GM18909 (cell line): ENCODE measurements around the gene MACROD2.

Source experiments
- ATAC-seq: cut with Tn5 transposase; IDR thresholded peaks from one replicate; pipeline ENCODE4 v1.9.1; 2021; ENCODE audit warnings: mild to moderate bottlenecking; ENCODE audit not compliant: unreplicated experiment, poor library complexity

Gene MACROD2

GRCh38 chr20:14720251-14720650, 724.9 kb downstream of the MACROD2 start:
- no peak for ATAC-seq

DNA sequence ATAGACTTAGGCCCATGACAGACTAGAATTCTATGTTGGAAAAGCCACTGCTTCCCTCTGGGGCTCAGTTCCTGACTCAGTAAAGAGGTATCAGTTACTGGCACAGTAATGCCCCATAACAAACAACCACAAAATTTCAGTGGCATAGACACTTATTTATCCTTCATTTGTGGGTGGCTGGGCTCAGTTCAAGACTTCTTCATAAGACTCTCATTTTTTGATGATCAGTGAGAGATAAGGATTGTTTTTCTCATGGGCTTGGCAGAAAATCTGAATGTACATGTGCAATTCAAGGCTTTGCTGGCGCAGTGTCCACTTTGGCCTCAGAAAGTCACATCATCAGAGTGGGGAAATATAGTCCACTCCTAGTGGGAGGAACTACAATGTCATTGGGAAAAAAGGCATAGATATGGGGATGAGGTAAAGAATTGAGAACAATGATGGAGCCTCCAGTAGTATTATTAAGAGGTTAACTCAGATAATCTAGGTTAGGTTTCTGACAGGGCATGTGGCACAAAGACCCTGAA, 726.7 kb downstream of the MACROD2 start:
- ATAC-seq: no peak

GRCh38 chr20:14723614-14724013, 728.3 kb downstream of the MACROD2 start:
- no peak for ATAC-seq

- no peak for ATAC-seq
Observed at GRCh38 chr20:14724036-14724435, 728.7 kb downstream of the MACROD2 start.

GRCh38 chr20:14724468-14724867, 729.2 kb downstream of the MACROD2 start:
- ATAC-seq: no peak

DNA sequence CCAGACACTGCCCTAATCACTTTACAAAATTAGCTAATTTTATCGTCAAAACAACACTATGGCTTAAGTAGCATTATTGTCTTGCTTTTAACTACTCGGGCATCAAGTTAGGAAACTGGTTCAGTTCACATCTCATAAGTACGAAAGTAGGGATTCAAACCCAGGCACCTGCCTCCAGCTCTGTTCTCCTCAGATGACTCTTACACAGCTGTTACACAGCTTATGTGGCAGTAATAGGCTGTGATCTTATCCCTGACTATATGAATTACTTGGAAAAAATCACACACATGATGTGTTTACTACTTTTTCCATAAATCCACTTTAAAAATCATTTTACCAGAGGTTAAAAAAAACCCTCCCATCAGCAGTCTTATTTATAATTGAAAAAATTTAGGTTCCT, 731.3 kb downstream of the MACROD2 start:
- ATAC-seq: no peak

DNA sequence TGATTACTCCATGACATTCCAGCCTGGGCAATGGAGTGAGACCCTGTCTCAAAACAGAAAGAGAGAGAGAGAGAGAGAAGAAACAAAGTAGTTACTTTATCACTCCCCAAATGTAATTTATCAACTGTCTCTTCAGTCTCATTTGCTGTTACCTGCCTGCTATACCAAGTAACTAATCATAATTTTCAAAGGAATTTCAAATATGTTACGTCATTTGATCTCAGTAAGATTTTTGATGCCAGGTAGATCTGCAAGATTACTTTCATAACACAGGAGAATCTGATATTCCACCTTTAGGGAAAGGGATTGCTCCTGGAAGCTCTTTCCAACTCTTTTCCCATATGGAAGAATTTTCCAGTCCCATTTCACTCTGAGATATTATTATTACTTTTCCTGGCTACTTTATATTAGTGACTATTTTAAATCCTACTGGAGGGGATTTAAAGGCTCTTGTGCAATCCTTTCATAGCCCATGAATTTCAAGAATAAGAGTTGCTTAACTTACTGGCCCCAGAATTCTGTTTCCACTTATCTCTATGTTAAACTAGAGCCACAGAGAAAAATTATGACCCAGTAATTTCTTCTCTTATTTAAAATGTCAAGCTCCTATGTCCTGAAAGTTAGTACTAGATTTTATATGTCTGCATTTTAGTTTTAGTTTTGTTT, 732.3 kb downstream of the MACROD2 start:
- ATAC-seq: no peak

GRCh38 chr20:14729390-14729789, 734.1 kb downstream of the MACROD2 start:
- ATAC-seq: no peak

- ATAC-seq: no peak
Observed at GRCh38 chr20:14732343-14732742, 737.0 kb downstream of the MACROD2 start.

DNA sequence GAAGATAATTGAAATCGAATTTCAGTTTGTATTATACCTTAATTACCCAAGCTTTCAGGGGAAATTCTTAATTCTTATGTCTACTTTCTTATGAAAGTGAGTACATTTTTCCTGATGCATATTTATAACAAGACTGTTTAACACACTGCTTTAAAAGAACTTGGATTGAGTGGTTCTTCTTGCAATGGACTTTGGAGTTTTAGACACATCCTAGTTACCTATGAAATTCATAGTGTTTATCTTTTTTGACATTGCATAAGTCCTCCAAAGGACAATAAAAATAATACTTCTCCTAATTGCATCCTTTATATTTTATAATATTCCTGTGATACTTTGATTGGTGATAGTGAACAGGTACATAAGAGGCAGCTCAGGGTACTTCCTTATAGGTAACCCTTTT, 737.7 kb downstream of the MACROD2 start:
- no peak for ATAC-seq

GRCh38 chr20:14740380-14740779, 745.1 kb downstream of the MACROD2 start:
- no peak for ATAC-seq

DNA sequence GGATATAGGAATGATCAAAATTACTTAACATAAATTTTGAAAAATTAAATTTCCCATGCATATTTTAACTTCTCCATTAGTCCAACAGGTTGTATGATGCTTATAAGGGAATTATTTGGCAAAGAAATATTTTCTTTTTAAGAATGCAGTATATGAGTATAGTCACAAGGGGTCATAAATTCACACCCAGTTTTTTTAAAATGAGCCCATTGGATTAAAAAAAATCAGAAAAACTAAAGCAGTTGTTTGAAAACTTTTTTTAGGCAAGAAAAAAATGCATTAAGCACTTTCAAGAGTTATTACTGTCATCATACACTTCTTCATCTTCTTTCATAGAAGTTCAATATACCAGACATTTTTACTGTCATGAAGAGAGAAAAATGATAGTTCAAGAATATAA, 746.3 kb downstream of the MACROD2 start:
- ATAC-seq: no peak

GRCh38 chr20:14744723-14745122, 749.4 kb downstream of the MACROD2 start:
- peak; percentile 64 for ATAC-seq

- no peak for ATAC-seq
Observed at GRCh38 chr20:14745830-14746229, 750.5 kb downstream of the MACROD2 start.

DNA sequence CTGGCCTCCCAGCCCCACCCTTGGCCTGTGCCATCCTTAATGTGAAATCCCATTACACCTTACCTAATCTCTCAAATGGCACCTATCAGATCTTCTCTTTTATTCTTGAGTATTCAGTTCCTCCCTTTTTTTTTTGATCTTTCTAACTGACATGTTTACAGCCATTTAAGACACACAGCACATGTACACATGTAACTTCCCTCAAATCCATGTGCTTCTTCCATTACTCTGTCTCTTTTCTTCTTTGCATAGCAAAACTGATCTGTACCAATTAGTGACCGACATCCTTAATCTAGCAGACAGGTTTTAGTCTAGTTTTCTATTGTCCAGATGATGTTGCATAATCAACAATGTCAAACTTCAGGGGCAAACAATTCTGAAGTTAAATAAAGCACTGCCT, 755.9 kb downstream of the MACROD2 start:
- no peak for ATAC-seq

- ATAC-seq: no peak
Observed at GRCh38 chr20:14757728-14758127, 762.4 kb downstream of the MACROD2 start.

GRCh38 chr20:14758356-14758755, 763.0 kb downstream of the MACROD2 start:
- ATAC-seq: no peak

DNA sequence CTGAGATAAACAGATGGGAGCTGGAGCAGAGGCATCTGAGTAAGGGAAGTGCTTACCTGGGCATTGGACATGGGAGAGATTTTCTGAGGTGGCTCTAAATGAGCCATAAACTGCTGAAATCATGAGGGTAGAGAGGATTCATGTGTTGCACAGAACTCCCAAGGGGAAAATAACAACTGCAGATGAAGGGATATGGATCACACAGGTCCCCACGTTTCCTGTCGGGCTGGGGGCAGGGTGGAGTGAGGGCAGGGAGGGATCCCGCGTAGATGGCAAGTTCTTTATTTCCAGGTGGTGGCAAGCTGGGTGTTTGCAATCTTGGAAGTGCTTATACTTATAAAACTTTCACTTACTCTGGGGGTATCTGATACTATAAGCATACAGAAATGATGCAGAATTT, 764.7 kb downstream of the MACROD2 start:
- ATAC-seq: no peak

GRCh38 chr20:14761903-14762302, 766.6 kb downstream of the MACROD2 start:
- ATAC-seq: no peak

DNA sequence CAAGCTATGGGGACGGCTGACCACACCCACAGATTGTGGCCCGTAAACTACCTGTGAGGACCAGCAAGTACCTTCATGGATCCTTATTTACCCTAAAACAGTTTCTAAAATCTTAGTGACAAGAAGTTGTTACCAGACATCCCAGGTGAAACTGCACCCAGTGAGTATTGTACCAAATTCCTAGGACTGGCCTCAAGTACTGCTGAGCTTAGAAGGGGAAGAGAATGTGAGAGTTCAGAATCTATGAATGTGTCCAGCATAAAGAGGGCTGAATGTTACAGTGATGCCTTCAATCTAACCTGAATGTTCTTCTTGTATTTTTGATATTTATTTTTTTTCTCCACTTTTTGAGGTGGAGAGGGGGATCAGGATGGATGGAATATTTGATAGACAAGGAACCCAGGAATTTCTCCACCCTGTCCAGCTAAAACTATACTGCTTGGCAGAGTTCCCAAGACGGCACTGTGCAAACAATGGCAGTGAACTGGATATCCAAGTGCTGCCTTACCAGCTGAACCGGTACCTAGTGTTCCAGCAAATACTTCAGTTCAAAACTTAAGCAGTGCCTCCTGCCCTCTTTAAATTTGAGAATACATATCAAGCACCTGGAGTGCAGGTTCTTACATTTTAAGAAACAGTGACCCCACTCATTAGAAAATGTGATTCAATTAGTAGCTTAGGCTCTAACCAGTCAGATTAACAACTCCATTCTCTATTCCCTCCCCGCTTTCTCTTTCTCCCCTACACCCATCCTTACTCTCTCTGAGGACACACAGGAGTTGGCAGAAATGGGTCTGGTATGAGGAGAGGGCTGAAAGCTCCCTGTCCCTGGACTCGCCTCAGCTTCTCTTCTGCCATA, 769.4 kb downstream of the MACROD2 start:
- no peak for ATAC-seq

- ATAC-seq: no peak
Observed at GRCh38 chr20:14765370-14765701, 770.0 kb downstream of the MACROD2 start.

DNA sequence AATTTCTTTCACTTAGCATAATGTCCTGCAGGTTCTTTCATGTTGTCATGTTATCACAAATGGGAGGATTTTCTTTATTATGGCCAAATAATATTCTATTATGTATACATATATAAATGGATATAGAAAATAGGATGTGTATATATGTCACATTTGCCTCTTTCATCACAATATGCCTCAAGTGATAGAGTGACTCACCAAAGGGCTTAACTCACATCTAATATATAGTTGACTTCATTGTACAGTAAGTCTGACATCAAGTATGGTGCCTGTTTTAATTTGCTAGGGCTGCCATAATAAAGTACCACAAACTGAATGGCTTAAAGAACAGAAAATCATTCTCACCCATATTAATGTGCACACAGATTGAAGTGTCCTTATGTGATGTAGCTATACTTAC, 778.2 kb downstream of the MACROD2 start:
- ATAC-seq: no peak
